HepG2 (cell line): ENCODE results near the gene ADCY9. TPM values are rescaled to one million over a fixed set of nuclear protein-coding genes. Genes with fewer than 3 reads are reported as not detected.

Source experiments
- BRD4 ChIP-seq: sonication (generic); formaldehyde crosslinking; IDR thresholded peaks from 2 replicates; pipeline ENCODE4 v1.4.0; 2020; ENCODE audit warnings: missing genetic modification reagents
- GATA4 ChIP-seq: sonication (generic); IDR thresholded peaks from 2 replicates; pipeline ENCODE4 v1.6.1; 2016; ENCODE audit warnings: antibody characterized with exemption, low read depth, borderline replicate concordance
- HNRNPL ChIP-seq: fragments of 200-400 bp; formaldehyde crosslinking; IDR thresholded peaks from 2 replicates; pipeline ENCODE4 v1.6.1; 2017; ENCODE audit warnings: mild to moderate bottlenecking, low read depth, low read length
- IKZF5 ChIP-seq: IDR thresholded peaks from 2 replicates; pipeline ENCODE4 v1.6.1; 2018; ENCODE audit warnings: missing genetic modification reagents, mild to moderate bottlenecking, missing compliant biosample characterization
- MIER2 ChIP-seq: IDR thresholded peaks from 2 replicates; pipeline ENCODE4 v1.6.1; 2016; ENCODE audit warnings: missing biosample characterization, missing genetic modification reagents
- PBX3 ChIP-seq: sonication (generic); formaldehyde crosslinking; IDR thresholded peaks from 2 replicates; pipeline ENCODE4 v1.8.1; 2023; ENCODE audit warnings: missing genetic modification reagents, inconsistent platforms, borderline replicate concordance
- PLSCR1 ChIP-seq: sonication (generic); formaldehyde crosslinking; IDR thresholded peaks from 2 replicates; pipeline ENCODE4 v1.5.0; 2020; ENCODE audit warnings: missing genetic modification reagents, mild to moderate bottlenecking, borderline replicate concordance
- RBM39 ChIP-seq: fragments of 200-400 bp; formaldehyde crosslinking; IDR thresholded peaks from one replicate; pipeline ENCODE4 v1.6.1; 2018; ENCODE audit warnings: antibody characterized with exemption, mild to moderate bottlenecking, low read depth, low read length; ENCODE audit not compliant: poor library complexity, severe bottlenecking
- THAP8 ChIP-seq: sonication (generic); formaldehyde crosslinking; IDR thresholded peaks from 2 replicates; pipeline ENCODE4 v1.5.1; 2020; ENCODE audit warnings: missing genetic modification reagents, mild to moderate bottlenecking, borderline replicate concordance
- ZBED4 ChIP-seq: sonication (generic); formaldehyde crosslinking; IDR thresholded peaks from 2 replicates; pipeline ENCODE4 v1.4.0; 2020; ENCODE audit warnings: missing genetic modification reagents, borderline replicate concordance
- ZNF619 ChIP-seq: sonication (generic); formaldehyde crosslinking; IDR thresholded peaks from 2 replicates; pipeline ENCODE4 v1.4.0; 2020; ENCODE audit warnings: mild to moderate bottlenecking, missing genetic modification reagents
- ZNF710 ChIP-seq: sonication (generic); formaldehyde crosslinking; IDR thresholded peaks from 2 replicates; pipeline ENCODE4 v1.5.0; 2020; ENCODE audit warnings: mild to moderate bottlenecking, missing genetic modification reagents, borderline replicate concordance
- ZNF749 ChIP-seq: sonication (generic); formaldehyde crosslinking; IDR thresholded peaks from 2 replicates; pipeline ENCODE4 v1.8.0; 2022; ENCODE audit warnings: mild to moderate bottlenecking, missing genetic modification reagents, moderate library complexity, borderline replicate concordance
- ZNF780A ChIP-seq: sonication (generic); formaldehyde crosslinking; IDR thresholded peaks from 2 replicates; pipeline ENCODE4 v1.8.0; 2022; ENCODE audit warnings: mild to moderate bottlenecking, missing genetic modification reagents, moderate library complexity
- ZSCAN20 ChIP-seq: sonication (generic); formaldehyde crosslinking; IDR thresholded peaks from 2 replicates; pipeline ENCODE4 v1.4.0; 2020; ENCODE audit warnings: missing genetic modification reagents, mild to moderate bottlenecking, borderline replicate concordance
- polyA plus RNA-seq, 8 experiments: library from polyadenylated mRNA; depleted of rRNA in 3 of 8; stranded (reverse) in 7 of 8; unstranded in 1 of 8; fragments of >200 nt; fragmentation: Illumina TruSeq in 4 of 8; extraction: Trizol in 4 of 8; gene quantifications; 2 replicates each; pipeline versions ENCODE4 v1.2.1 to v1.2.3, GENCODE V29; 2011 to 2016; ENCODE audit warnings: low read depth in 4 of 8, missing spikeins in 1 of 8, mixed read lengths in 1 of 8; ENCODE audit not compliant: insufficient read depth in 1 of 8
- total RNA-seq, 5 experiments: library from RNA; depleted of rRNA; stranded (reverse); fragments of >200 nt; fragmentation: Illumina TruSeq; extraction: Trizol; gene quantifications; 2 replicates each; pipeline ENCODE4 v1.2.3, GENCODE V29; 2016; ENCODE audit warnings: low read depth in 1 of 5

The ADCY9 gene
- total and polyA plus RNA-seq, 2 of the 13 experiments (the other 11 are each of a cell fraction or from before 2014, with no cell fraction given), result 11.2 to 13.9 TPM

- TF ChIP-seq THAP8 (CRISPR knock-in tag) (no peak), RBM39 (no peak), ZNF780A (CRISPR knock-in tag) (no peak), ZNF749 (peak; percentile 59; the same call in 1 of the 2 replicates), GATA4 (no peak), PLSCR1 (CRISPR knock-in tag) (no peak), BRD4 (CRISPR knock-in tag) (peak; percentile 49), PBX3 (CRISPR knock-in tag) (no peak), ZSCAN20 (CRISPR knock-in tag) (no peak), MIER2 (CRISPR knock-in tag) (no peak), ZBED4 (CRISPR knock-in tag) (no peak), IKZF5 (peak; percentile 40; the same call in 1 of the 2 replicates), HNRNPL (no peak), ZNF710 (CRISPR knock-in tag) (no peak; the same call in 1 of the 2 replicates), ZNF619 (no peak)
Observed at GRCh38 chr16:4116325-4117249, at the start of gene ADCY9 (continued).
